LNCaP clone FGC (cell line): ENCODE measurements around the gene MS4A14.
A peak's percentile ranks its signal among the peaks of the same experiment; 100 is the strongest.

Experiments
- DNase-seq: peaks from one replicate; pipeline ENCODE4 v3.0.0-alpha.2; 2011; ENCODE audit warnings: low read depth
- H3K4me3 ChIP-seq: 2 replicates; pipeline ENCODE4 v1.5.1; 2011; ENCODE audit warnings: mild to moderate bottlenecking, low read depth, low read length, control low read depth
- TF ChIP-seq, protein P1 (sequence below): IDR thresholded peaks from 2 replicates; pipeline ENCODE4 v1.5.1; 2012; ENCODE audit warnings: mild to moderate bottlenecking; ENCODE audit not compliant: control insufficient read depth, insufficient read depth; ENCODE audit errors: extremely low read depth

Gene MS4A14

DNA sequence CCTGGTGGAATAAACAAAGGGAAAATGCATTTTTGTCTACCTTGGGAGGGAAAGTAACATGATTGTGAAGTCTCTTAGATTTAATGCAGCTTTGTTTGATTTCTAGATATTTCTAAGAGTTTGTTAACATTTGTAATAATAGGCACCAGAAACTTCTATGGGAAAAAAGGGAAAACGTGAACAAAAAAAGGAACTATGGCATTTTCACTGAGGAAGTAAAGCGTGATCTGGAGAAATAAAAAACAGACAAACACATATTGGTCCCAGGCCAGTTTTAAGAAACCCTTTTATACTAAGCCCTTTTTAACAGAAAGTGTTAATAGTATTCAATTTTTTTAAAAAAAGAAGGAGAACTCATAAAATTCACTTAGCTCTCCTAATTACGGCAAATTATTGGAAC is 24.9 kb upstream of the MS4A14 start:
- H3K4me3 ChIP-seq, result peak overlapping the region; percentile 25; the same call in 1 of the 2 replicates
- TF ChIP-seq, protein P1, sequence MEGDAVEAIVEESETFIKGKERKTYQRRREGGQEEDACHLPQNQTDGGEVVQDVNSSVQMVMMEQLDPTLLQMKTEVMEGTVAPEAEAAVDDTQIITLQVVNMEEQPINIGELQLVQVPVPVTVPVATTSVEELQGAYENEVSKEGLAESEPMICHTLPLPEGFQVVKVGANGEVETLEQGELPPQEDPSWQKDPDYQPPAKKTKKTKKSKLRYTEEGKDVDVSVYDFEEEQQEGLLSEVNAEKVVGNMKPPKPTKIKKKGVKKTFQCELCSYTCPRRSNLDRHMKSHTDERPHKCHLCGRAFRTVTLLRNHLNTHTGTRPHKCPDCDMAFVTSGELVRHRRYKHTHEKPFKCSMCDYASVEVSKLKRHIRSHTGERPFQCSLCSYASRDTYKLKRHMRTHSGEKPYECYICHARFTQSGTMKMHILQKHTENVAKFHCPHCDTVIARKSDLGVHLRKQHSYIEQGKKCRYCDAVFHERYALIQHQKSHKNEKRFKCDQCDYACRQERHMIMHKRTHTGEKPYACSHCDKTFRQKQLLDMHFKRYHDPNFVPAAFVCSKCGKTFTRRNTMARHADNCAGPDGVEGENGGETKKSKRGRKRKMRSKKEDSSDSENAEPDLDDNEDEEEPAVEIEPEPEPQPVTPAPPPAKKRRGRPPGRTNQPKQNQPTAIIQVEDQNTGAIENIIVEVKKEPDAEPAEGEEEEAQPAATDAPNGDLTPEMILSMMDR, result no peak
- DNase-seq, result no peak

DNA sequence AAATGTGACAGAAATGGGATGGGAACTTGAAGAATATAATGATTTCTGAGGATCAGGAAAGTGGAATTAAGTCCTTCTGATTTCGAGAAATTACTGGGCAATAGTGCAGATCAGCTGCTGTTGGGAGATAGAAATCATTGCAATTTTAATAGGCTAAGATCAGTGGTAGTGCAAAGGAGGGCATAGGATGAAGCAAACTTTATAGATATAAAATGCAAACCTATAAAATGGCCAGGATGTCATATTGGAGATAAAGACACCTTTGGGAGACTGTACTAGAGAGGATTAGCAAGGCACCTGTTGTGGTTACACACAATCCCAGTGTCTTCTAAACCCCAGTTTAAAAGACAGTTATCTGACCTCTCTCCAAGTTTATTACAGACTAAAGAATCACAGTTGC is 24.4 kb upstream of the MS4A14 start:
- TF ChIP-seq, protein P1, result no peak
- DNase-seq, result peak; percentile 79
- H3K4me3 ChIP-seq, result peak overlapping the region; percentile 25; the same call in 1 of the 2 replicates

DNA sequence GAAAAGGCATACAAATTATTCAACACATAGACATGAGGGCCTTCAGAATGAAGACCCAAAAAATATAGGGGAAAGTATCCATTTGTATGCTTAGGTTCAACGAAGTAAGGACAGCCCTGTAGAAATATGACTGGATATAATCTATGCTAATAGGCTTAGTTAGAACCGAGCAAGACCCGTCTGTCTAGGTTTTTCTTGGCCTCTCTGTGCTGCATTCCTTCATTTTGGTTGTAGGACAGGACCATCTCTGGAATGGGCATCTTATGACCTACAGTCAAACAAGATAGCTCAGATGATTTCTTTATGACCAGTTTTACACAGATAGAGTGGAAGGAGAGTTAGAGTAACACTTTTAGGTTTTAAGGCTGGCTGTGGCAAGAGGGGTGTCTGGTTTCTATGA is 23.5 kb upstream of the MS4A14 start:
- DNase-seq, result no peak
- TF ChIP-seq, protein P1, result no peak
- H3K4me3 ChIP-seq, result no peak overlapping the region

DNA sequence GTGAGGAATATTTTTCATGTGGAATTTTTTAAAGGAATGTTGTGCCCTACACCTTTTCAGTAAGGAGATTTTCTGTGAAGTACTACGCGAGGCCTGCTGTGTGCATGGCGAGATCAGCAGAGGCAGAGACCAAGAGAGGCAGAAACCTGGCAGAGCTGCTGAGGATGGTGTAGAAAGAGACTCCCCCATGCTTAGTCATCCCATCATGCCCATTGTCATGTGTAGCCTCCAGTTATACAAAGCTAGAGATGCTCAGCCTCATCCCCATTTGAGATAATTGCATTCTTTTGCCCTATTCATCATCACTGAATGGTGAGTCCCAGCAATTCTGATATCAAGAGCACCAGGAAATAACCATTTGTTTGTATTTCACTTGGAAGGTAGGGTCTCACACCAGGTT is 20.9 kb upstream of the MS4A14 start:
- no peak overlapping the region for H3K4me3 ChIP-seq
- DNase-seq, result no peak
- TF ChIP-seq, protein P1, result no peak

DNA sequence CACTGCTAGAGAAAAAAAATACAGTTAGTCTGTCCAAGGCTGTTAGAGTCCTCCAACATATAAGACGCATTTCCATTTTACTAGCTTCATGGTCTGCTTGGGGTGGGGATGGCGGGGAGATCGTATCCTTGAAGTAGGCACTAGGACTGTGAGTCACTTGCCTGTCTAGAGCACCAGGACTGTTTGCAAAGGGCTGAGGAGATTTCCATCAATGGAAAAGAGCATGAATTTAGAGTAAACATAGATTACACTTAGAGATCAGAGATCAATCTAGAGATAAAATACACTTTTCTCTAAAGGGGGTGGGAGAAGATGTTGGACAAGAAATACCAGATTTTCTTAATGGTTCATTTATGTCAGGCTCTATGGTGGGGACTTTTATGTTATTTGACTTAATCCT is 19.7 kb upstream of the MS4A14 start:
- TF ChIP-seq, protein P1, result no peak
- no peak overlapping the region for H3K4me3 ChIP-seq
- DNase-seq, result peak; percentile 72

DNA sequence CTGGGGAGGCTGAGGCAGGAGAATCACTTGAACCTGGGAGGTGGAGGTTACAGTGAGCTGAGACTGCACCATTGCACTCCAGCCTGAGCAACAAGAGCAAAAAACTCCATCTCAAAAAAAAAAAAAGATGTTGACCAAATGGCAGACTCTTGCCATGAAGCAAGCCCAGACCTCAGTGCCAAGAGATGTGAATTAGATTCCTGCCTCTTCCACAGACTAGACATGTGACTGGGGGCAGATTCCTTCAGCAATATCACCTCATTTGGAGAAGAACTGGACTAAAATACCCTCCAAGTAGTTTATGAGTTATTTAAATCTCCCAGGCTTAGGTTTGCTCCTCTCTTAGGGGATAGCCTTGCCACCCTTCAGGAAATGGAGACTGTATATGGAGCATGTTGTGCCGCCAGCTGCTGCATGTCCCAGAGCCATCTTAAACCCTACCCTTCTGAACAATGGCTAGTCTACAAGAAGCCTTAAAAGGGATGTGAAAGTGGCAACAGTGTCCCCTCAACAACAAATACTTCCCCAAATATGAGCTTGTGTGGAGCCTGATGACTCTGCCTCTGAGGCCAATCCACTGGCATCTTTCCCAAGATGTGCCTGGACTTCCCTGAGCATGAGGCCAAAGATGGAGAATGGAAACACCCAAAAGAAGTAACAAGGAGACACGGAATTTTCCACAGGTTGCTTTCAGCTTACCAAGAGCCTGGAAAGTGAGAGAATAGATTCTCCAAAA is 18.7 kb upstream of the MS4A14 start:
- TF ChIP-seq, protein P1, result no peak
- H3K4me3 ChIP-seq, result no peak overlapping the region
- no peak for DNase-seq

DNA sequence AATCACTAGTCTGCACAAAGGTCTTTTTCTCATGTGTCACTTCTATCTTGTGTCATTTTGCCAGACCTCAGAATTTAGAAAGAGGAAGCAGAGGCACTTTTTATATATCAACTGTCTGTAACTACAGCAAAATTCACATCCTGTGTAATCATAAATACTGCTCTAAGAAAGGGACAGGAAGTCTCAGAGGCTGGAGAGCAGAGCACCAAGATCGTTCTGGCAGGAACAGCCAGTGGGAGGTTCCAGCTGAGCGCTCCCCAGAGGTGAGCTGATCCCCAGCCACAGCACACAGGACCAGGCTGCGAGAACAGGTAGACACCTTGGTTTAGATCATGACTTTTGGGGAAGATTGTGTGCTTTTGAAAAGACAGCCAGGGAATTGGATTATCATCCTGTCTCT is 17.9 kb upstream of the MS4A14 start, which contains the start of gene MS4A7:
Gene MS4A7 (plus strand): TSS at position 179 of the 400 bp plus-strand sequence. CDS start 4,610 bp downstream, outside the sequence.
- H3K4me3 ChIP-seq, result no peak within 1 kb of the TSS
- DNase-seq, result no peak
- TF ChIP-seq, protein P1, result no peak
